Endothelial cell of umbilical vein (primary cell): Measurements from ENCODE around the gene BUB1B. TPM values are rescaled to one million over a fixed set of nuclear protein-coding genes. Genes with fewer than 3 reads are reported as not detected.

Source experiments
- BruUV-seq: library from RNA; stranded (reverse); fragments of 400-500 nt; replicated peaks from 2 replicates; lab custom pipeline; 2021; lab: Mats Ljungman, UMichigan
- CTCF ChIA-PET: fragments of 300-600, 350-600 bp; sonication (Branson Sonifier 250); formaldehyde crosslinking; loops from one replicate; lab custom pipeline; 2021; ENCODE audit warnings: antibody characterized with exemption, inconsistent platforms; lab: Charles Lee
- POLR2A ChIA-PET: fragments of 300-600, 350-600 bp; sonication (Branson Sonifier 250); formaldehyde crosslinking; loops from one replicate; lab custom pipeline; 2021; ENCODE audit warnings: antibody characterized with exemption, inconsistent platforms; lab: Charles Lee
- DNase-seq: peaks from one replicate; pipeline ENCODE4 v3.0.0-alpha.2; 2011; ENCODE audit warnings: low read depth, low spot score
- FAIRE-seq: peaks from 2 replicates; lab custom pipeline; 2011; peaks lifted over from hg19 to GRCh38; lab: Jason Lieb, UNC
- H2AFZ ChIP-seq: 2 replicates; pipeline ENCODE4 v1.6.0; 2012; ENCODE audit warnings: low read depth, low read length, control low read depth, inconsistent platforms
- H3K27ac ChIP-seq: 2 replicates; pipeline ENCODE4 v1.5.1; 2011; ENCODE audit warnings: low read depth, mild to moderate bottlenecking, control low read depth, low read length, moderate library complexity; ENCODE audit not compliant: insufficient read depth
- H3K27me3 ChIP-seq, 2 experiments: 2 replicates each; pipeline versions ENCODE4 v1.6.0 to v1.6.1; 2011; ENCODE audit warnings: low read length in 2 of 2, mixed read lengths in 1 of 2; ENCODE audit not compliant: control insufficient read depth in 2 of 2, insufficient read depth in 2 of 2
- H3K36me3 ChIP-seq, 2 experiments: 2 replicates in 1 of 2; 3 replicates in 1 of 2; pipeline ENCODE4 v1.5.1; 2011; ENCODE audit warnings: low read length in 2 of 2, mild to moderate bottlenecking in 1 of 2, moderate library complexity in 1 of 2; ENCODE audit not compliant: control insufficient read depth in 2 of 2, insufficient read depth in 2 of 2; ENCODE audit errors: extremely low read depth in 1 of 2
- H3K4me1 ChIP-seq: 3 replicates; pipeline ENCODE4 v1.5.1; 2011; ENCODE audit warnings: mild to moderate bottlenecking, low read length; ENCODE audit not compliant: control insufficient read depth, insufficient read depth; ENCODE audit errors: extremely low read depth
- H3K4me2 ChIP-seq: 2 replicates; pipeline ENCODE4 v1.6.1; 2011; ENCODE audit warnings: low read length, control low read depth, mixed read lengths; ENCODE audit not compliant: insufficient read depth
- H3K4me3 ChIP-seq, 3 experiments: fragments of 200-600 bp in 1 of 3; sonication (generic), shearing (Covaris generic) in 1 of 3; replicated peaks in 1 of 3; 2 replicates each; pipeline ENCODE4 v1.5.1; 2011 to 2016; ENCODE audit warnings: control low read depth in 3 of 3, low read length in 3 of 3, mild to moderate bottlenecking in 2 of 3, inconsistent platforms in 1 of 3, low read depth in 1 of 3, moderate library complexity in 1 of 3; ENCODE audit not compliant: insufficient read depth in 1 of 3
- H3K79me2 ChIP-seq: 2 replicates; pipeline ENCODE4 v1.6.0; 2012; ENCODE audit warnings: low read length, inconsistent platforms; ENCODE audit not compliant: control insufficient read depth, insufficient read depth
- H3K9ac ChIP-seq: replicated peaks from 2 replicates; pipeline ENCODE3; 2011; ENCODE audit warnings: low read length, control low read depth; ENCODE audit not compliant: insufficient read depth; ENCODE audit errors: extremely low read depth
- H3K9me1 ChIP-seq: replicated peaks from 3 replicates; pipeline ENCODE4 v1.6.0; 2011; ENCODE audit warnings: mild to moderate bottlenecking, low read length; ENCODE audit not compliant: control insufficient read depth, insufficient read depth; ENCODE audit errors: extremely low read depth
- H3K9me3 ChIP-seq: replicated peaks from 2 replicates; pipeline ENCODE4 v1.5.1; 2012; ENCODE audit warnings: low read length, inconsistent platforms; ENCODE audit not compliant: control insufficient read depth, insufficient read depth
- H4K20me1 ChIP-seq: replicated peaks from 2 replicates; pipeline ENCODE3; 2011; ENCODE audit warnings: mild to moderate bottlenecking, low read length; ENCODE audit not compliant: control insufficient read depth, insufficient read depth; ENCODE audit errors: extremely low read depth
- EZH2 ChIP-seq: IDR thresholded peaks from 2 replicates; pipeline ENCODE4 v1.6.1; 2012; ENCODE audit warnings: borderline replicate concordance, low read depth, mild to moderate bottlenecking, moderate library complexity, low read length, inconsistent platforms; ENCODE audit not compliant: severe bottlenecking
- FOS ChIP-seq: IDR thresholded peaks from 2 replicates; pipeline ENCODE4 v1.6.1; 2011; ENCODE audit warnings: mild to moderate bottlenecking, low read length, moderate library complexity, borderline replicate concordance; ENCODE audit not compliant: insufficient read depth
- GATA2 ChIP-seq: IDR thresholded peaks from 2 replicates; pipeline ENCODE4 v1.7.0; 2011; ENCODE audit warnings: low read depth, mild to moderate bottlenecking, moderate library complexity, mixed read lengths, low read length; ENCODE audit not compliant: insufficient read length, insufficient read depth
- JUN ChIP-seq: IDR thresholded peaks from 2 replicates; pipeline ENCODE4 v1.6.1; 2011; ENCODE audit warnings: borderline replicate concordance, low read depth; ENCODE audit not compliant: insufficient read length, insufficient read depth
- MYC ChIP-seq: IDR thresholded peaks from one replicate; pipeline ENCODE4 v1.6.1; 2011; ENCODE audit warnings: mild to moderate bottlenecking, low read depth, low read length
- POLR2A ChIP-seq: IDR thresholded peaks from 2 replicates; pipeline ENCODE4 v1.6.1; 2012; ENCODE audit warnings: low read depth, mild to moderate bottlenecking, control low read depth, low read length
- POLR2AphosphoS5 ChIP-seq: IDR thresholded peaks from 2 replicates; pipeline ENCODE4 v1.6.1; 2012; ENCODE audit warnings: low read depth, mild to moderate bottlenecking, control low read depth, low read length, moderate library complexity; ENCODE audit not compliant: insufficient read depth
- dilution Hi-C: fragments of 300-500 bp; cut with MboI; formaldehyde crosslinking; loops from one replicate; pipeline ENCODE4 v1.15.0; 2019; ENCODE audit warnings: low sequenced_read_pairs; ENCODE audit not compliant: extremely low pct_ligation_motif_present
- intact Hi-C: fragments of 100-400 bp; cut with micrococcal nuclease; formaldehyde crosslinking; loops from one replicate; pipeline ENCODE4 v1.10.0; 2022
- polyA plus RNA-seq, 4 experiments: library from polyadenylated mRNA; depleted of rRNA in 3 of 4; stranded (reverse) in 3 of 4; unstranded in 1 of 4; fragments of >200 nt; gene quantifications; 2 replicates each; pipeline versions ENCODE4 v1.2.1 to v1.2.3, GENCODE V29; 2011 to 2012; ENCODE audit warnings: missing spikeins in 1 of 4
- total RNA-seq: library from RNA; stranded (reverse); gene quantifications from 2 replicates; pipeline ENCODE4 v1.2.3, GENCODE V29; 2021
- TF ChIP-seq, protein P1 (sequence below): IDR thresholded peaks from 2 replicates; pipeline ENCODE4 v1.6.1; 2011; ENCODE audit not compliant: insufficient read depth, insufficient read length
- TF ChIP-seq, protein P2 (sequence below), 2 donors: IDR thresholded peaks; 1 replicate in 1 of 2; 2 replicates in 1 of 2; pipeline ENCODE4 v1.5.1; 2011; ENCODE audit warnings: low read length in 2 of 2, mild to moderate bottlenecking in 2 of 2, moderate library complexity in 2 of 2, control low read depth in 1 of 2, inconsistent platforms in 1 of 2, low read depth in 1 of 2; ENCODE audit not compliant: insufficient read depth in 1 of 2; ENCODE audit errors: extremely low read depth in 1 of 2

BUB1B gene
- total and polyA plus RNA-seq, 2 donors (not counting 3 experiments of a cell fraction or from before 2014, with no cell fraction given): 12.2 to 69.8 TPM

DNA sequence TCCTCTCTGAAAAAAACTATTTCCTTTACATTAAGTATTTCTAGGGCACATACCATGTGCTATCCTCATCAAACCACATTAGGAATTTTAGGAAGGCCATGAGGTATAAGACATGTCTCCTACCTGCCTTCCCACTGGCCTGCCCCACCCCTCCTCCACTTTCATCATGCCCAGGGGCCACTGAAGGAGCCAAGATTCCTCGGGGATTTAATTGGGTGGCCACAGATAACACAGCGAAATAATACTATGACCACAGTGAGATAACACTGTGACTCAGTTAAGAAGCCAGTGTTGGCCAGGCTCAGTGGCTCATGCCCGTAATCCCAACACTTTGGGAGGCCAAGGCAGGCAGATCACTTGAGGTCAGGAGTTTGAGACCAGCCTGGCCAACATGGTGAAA lies 42.4 kb upstream of the BUB1B start:
- Histone ChIP-seq H3K27ac (no peak overlapping the region), H3K27me3 (peaks cover 16 to 23% of the 10 kb centered on the region in 2 experiments), H3K9me3 (no peaks in the 10 kb centered on the region), H3K4me3 (no peak overlapping the region), H2AFZ (no peak overlapping the region), H4K20me1 (no peaks in the 10 kb centered on the region), H3K9me1 (no peaks in the 10 kb centered on the region), H3K79me2 (no peaks in the 10 kb centered on the region), H3K4me1 (no peaks in the 10 kb centered on the region), H3K4me2 (no peak overlapping the region), H3K36me3 (no peaks in the 10 kb centered on the region), H3K9ac (no peak overlapping the region)
- FAIRE-seq (no peak), DNase-seq (no peak)
- ChIA-PET POLR2A (no interaction called here), CTCF (interaction anchor here (1.8 kb wide), 1 partner anchor 14 kb away, joined by 4 read pairs; no protein-coding TSS in a partner anchor)
- BruUV-seq: no TSS peak
- TF ChIP-seq FOS (no peak), EZH2 (no peak)
- dilution Hi-C loops (no loop called here), intact Hi-C loops (no loop called here)

DNA sequence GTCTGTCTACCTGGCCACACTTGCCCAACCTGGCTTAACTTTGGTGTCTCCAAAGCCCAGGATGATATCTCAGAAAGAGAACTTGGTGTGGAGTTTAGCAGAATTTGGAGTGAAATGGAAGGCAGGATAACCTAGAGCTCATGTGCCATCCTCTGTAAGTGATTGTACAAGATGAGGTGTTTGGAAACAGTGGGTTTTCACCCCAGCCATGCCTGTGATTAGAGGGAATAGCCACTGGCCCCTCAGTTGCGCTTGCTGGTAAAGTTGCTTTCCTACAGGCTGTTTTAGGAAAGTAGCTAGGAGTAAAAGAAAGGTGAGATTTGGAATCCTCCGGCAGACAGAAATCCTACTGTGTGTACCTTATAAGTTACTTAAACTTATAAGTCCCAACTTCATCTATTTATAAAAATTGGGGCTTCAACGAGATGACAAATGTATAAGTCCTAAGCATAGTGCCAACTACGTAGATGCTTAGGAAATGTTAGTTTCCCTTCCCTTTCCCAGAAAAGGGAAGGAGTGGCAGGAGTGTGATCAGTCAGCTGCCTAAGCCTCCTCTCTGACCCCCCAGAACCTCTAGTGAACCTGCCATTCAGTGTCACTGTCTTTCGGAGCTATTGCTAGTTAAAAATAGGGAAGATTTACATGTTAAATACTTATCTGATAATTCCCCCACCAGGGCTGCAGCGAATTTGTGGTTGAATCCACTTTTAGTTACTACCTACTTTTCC lies 38.8 kb upstream of the BUB1B start:
- H3K27me3 ChIP-seq: peaks cover 9 to 15% of the 10 kb centered on the region in 2 experiments
- dilution Hi-C loops: no loop called here
- CTCF ChIA-PET: interaction anchor here (1.2 to 1.3 kb wide), 4 partner anchors 9 to 17 kb away, joined by 3 to 4 read pairs (median 3); partner anchors contain the start of gene BMF
- H3K9me3 ChIP-seq: no peaks in the 10 kb centered on the region
- intact Hi-C loops: no loop called here
- no peak overlapping the region for H3K27ac ChIP-seq
- no peaks in the 10 kb centered on the region for H3K36me3 ChIP-seq
- TF ChIP-seq GATA2 (no peak), FOS (no peak), EZH2 (no peak), MYC (no peak), POLR2AphosphoS5 (no peak), POLR2A (no peak), JUN (no peak)
- TF ChIP-seq, protein P1, sequence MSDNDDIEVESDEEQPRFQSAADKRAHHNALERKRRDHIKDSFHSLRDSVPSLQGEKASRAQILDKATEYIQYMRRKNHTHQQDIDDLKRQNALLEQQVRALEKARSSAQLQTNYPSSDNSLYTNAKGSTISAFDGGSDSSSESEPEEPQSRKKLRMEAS: no peak
- TF ChIP-seq, protein P2, sequence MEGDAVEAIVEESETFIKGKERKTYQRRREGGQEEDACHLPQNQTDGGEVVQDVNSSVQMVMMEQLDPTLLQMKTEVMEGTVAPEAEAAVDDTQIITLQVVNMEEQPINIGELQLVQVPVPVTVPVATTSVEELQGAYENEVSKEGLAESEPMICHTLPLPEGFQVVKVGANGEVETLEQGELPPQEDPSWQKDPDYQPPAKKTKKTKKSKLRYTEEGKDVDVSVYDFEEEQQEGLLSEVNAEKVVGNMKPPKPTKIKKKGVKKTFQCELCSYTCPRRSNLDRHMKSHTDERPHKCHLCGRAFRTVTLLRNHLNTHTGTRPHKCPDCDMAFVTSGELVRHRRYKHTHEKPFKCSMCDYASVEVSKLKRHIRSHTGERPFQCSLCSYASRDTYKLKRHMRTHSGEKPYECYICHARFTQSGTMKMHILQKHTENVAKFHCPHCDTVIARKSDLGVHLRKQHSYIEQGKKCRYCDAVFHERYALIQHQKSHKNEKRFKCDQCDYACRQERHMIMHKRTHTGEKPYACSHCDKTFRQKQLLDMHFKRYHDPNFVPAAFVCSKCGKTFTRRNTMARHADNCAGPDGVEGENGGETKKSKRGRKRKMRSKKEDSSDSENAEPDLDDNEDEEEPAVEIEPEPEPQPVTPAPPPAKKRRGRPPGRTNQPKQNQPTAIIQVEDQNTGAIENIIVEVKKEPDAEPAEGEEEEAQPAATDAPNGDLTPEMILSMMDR (IDR thresholded peaks at IDR 0.05; ENCODE audit: extremely low read depth in 1 of 2, insufficient read depth in 1 of 2, low read depth in 1 of 2, low read length in 2 of 2): no peak
- no peak overlapping the region for H3K4me3 ChIP-seq
- H3K4me1 ChIP-seq: no peaks in the 10 kb centered on the region
- no peaks in the 10 kb centered on the region for H3K79me2 ChIP-seq
- no peak overlapping the region for H2AFZ ChIP-seq
- no peaks in the 10 kb centered on the region for H3K9me1 ChIP-seq
- FAIRE-seq (no peak), DNase-seq (no peak)
- no TSS peak for BruUV-seq
- H3K9ac ChIP-seq: no peak overlapping the region
- no peaks in the 10 kb centered on the region for H4K20me1 ChIP-seq
- POLR2A ChIA-PET: no interaction called here
- no peak overlapping the region for H3K4me2 ChIP-seq
